Stimulated activated naive CD8-positive, alpha-beta T cell treated with anti-CD3 and anti-CD28 coated beads, Interleukin-15, Interleukin-2, amounts not matched to agents 100 ng/mL and 50 ng/mL, for 24 hours (primary cell): ENCODE measurements around the gene ALPP.
"Not testable (repeated sequence)": the region's sequence is repeated elsewhere in the genome, so short reads cannot be mapped to it uniquely, and the experiment has no call there.

Source experiments
- H3K27ac Mint-ChIP-seq: one replicate; pipeline ENCODE4 v1.8.0; 2021; ENCODE audit warnings: mild to moderate bottlenecking, mixed read lengths
- H3K27me3 Mint-ChIP-seq: one replicate; pipeline ENCODE4 v1.8.0; 2021; ENCODE audit warnings: mixed read lengths
- H3K36me3 Mint-ChIP-seq: one replicate; pipeline ENCODE4 v1.8.0; 2021; ENCODE audit warnings: low read depth, mixed read lengths
- H3K4me1 Mint-ChIP-seq: one replicate; pipeline ENCODE4 v1.8.0; 2021; ENCODE audit warnings: low read depth, mixed read lengths
- H3K4me3 Mint-ChIP-seq: one replicate; pipeline ENCODE4 v1.8.0; 2021; ENCODE audit warnings: mild to moderate bottlenecking, mixed read lengths
- H3K9me3 Mint-ChIP-seq: one replicate; pipeline ENCODE4 v1.8.0; 2021; ENCODE audit warnings: mixed read lengths

Gene ALPP

DNA sequence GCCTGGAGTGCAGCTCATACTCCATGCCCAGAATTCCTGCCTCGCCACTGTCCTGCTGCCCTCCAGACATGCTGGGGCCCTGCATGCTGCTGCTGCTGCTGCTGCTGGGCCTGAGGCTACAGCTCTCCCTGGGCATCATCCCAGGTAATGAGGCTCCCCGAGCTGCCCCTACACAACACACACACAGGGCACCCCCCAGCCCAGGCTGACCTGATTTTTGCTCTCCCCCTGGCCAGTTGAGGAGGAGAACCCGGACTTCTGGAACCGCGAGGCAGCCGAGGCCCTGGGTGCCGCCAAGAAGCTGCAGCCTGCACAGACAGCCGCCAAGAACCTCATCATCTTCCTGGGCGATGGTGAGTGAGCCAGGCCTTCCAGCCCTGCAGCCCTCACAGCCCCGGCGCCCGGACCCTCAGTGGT, at the start of gene ALPP:
Gene ALPP, plus strand, starts transcription at position 17 of the 417 bp plus-strand sequence. Its CDS starts 52 bp downstream, at position 69.
- not testable (repeated sequence) for H3K4me3 Mint-ChIP-seq, H3K9me3 Mint-ChIP-seq, H3K4me1 Mint-ChIP-seq, H3K27ac Mint-ChIP-seq, H3K27me3 Mint-ChIP-seq, H3K36me3 Mint-ChIP-seq

DNA sequence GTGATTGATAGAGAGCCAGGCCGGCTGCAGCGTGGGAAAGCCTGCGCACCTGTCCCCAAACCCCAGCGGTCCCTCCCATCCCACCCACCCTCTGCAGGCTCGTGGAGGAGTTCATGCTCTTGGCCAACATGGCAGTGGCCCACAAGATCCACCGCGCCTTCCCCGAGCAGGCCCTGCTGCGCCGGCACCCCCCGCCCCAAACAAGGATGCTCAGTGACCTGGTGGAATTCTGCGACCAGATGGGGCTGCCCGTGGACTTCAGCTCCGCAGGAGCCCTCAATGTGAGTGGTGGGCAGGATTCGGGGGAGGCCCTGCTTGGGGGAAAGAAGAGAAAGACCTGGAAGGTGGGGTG, 48.9 kb upstream of the ALPP start:
- Mint-ChIP-seq H3K36me3 (no peaks in the 10 kb centered on the region), H3K27me3 (no peaks in the 10 kb centered on the region), H3K4me1 (peaks cover 4% of the 10 kb centered on the region), H3K4me3 (no peak overlapping the region), H3K27ac (no peak overlapping the region), H3K9me3 (no peaks in the 10 kb centered on the region)

DNA sequence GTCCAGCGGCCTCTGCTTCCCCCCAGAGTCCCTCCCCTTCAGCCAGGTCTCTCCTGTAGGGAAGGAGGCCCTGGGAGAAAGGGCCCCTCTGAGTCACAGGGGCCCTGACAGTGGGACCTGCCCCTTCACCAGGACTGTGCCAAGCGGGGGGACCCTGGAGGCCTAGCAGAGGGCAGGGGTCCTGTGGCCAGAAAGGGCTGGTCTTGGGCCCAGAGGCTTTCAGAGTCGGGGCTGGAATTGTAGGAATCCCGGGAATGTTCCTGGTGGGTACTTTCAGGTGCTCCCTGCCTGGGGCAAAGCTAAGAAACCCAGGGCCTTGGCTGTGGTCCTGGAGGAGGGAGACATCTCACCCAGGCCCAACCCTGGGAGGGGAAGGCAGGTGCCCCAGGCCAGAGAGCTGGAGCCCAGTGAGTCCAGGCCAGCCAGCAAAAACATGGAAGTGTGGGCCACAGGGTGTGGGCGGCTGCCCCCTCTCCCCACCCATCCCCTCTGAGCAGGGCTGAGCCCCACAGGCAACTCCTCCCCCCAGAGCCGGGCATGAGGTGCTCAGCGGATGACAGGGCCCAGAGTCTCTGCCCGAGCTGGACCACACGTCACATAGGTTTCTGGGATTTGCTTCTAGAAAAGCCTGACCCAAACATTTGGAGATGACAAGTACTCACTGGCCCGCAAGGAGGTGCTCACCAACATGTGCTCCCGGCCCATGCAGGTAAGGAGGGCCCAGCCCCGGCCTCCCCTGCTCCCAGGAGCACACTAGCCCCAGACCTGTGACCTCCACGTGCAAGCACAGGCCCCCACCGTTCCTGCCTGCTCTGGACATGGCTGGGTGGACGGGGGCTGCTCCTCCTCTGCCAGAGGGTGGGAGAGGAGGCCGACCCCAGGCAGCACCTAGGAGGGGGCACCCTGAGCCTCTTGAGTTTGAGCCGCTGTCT, 48.2 kb upstream of the ALPP start:
- Mint-ChIP-seq H3K27ac (no peak overlapping the region), H3K36me3 (no peaks in the 10 kb centered on the region), H3K4me3 (no peak overlapping the region), H3K9me3 (no peaks in the 10 kb centered on the region), H3K27me3 (no peaks in the 10 kb centered on the region), H3K4me1 (peaks cover 4% of the 10 kb centered on the region)

DNA sequence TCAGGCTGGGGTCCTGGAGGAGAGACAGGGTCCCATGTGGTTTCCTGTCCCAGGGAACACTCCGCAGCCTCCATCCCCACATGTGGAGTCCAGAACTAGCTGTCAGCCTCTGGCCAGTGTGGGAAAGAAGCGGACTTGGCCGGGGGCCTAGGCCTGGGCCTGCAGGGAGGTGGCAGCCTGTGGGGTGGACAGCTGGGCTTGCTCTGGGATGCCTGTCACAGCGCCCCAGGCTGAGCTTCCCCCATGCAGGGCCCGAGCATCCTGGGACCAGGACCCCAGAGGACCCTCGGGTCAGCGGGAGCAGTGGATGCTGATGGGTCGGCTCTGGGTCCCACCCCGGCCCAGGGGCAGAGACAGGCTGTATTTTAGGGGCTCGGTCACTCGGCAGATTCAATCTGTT, 47.5 kb upstream of the ALPP start:
- not testable (repeated sequence) for H3K27me3 Mint-ChIP-seq, H3K9me3 Mint-ChIP-seq, H3K4me1 Mint-ChIP-seq, H3K27ac Mint-ChIP-seq, H3K4me3 Mint-ChIP-seq, H3K36me3 Mint-ChIP-seq

DNA sequence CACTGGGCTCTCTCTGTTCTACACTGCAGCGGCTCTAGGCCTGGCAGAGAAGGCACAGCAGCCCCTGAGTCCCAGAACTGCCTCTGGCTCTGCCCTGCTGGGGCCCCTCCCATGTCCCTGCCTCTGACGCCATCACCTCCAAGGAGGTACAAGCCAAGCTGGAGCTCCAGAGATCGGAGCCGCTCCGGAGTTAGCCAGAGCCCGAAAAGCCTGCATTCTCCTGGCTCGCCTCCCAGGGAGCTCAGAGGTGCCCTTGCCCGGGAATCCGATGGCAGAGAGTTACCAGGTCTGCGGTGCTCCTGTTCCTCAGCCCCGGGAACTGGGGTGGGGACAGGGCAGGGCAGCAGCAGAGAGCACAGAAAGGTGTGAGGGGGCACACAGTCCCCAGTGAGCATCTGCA, 46.9 kb upstream of the ALPP start:
- not testable (repeated sequence) for H3K27ac Mint-ChIP-seq, H3K27me3 Mint-ChIP-seq, H3K9me3 Mint-ChIP-seq, H3K36me3 Mint-ChIP-seq, H3K4me1 Mint-ChIP-seq, H3K4me3 Mint-ChIP-seq

DNA sequence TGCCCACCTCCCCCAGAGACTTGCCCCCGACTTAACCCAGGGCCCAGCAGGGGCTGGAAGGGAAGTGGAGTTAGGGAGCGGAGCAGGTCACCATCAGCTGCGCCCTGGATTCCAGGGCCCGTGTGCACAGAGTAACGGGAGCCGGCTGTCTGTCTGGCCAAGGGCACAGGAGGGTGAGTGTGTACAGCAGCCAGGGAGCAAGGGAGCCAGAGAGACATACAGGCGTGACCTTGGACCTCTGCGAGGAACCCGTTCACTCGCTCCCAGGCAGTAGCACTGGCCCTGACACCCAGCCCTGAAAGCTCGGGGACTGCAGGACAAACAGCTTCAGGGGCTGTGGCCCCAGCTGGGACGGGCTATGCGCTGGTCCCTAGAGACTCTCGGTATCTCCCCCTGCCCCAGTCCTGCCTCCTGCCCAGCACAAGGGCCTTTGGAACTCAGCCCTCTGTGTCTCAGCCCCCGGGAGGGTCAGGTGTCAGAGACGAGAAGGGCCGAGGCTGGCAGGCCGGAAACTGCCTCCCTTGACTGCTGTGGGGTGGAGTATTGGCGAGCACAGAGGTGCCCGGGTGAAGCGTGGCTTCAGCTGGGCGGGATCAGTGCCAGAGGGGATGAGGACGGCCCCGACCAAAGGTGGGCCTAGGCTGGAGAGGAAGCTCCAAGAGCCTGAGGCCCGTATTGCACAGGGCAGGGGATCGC, 46.2 kb upstream of the ALPP start:
- not testable (repeated sequence) for H3K4me3 Mint-ChIP-seq, H3K27ac Mint-ChIP-seq, H3K36me3 Mint-ChIP-seq, H3K27me3 Mint-ChIP-seq, H3K9me3 Mint-ChIP-seq, H3K4me1 Mint-ChIP-seq

DNA sequence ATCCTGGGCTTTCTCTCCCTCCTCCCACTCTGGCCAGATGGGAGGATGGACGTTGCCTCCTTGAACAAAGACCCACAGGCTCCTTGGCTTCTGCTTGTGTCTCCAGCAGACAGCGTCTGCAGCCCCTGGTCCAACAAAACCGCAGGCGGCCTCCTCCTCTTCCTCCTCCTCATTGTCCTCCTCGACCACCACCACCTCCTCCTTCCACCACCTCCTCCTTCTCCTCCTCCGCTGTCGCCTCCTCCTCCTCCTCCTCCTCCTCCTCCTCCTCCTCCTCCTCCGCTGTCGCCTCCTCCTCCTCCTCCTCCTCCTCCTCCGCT, 45.7 kb upstream of the ALPP start:
- no peak overlapping the region for H3K27ac Mint-ChIP-seq
- H3K36me3 Mint-ChIP-seq: no peaks in the 10 kb centered on the region
- no peak overlapping the region for H3K4me3 Mint-ChIP-seq
- H3K27me3 Mint-ChIP-seq: no peaks in the 10 kb centered on the region
- H3K4me1 Mint-ChIP-seq: no peaks in the 10 kb centered on the region
- H3K9me3 Mint-ChIP-seq: no peaks in the 10 kb centered on the region

DNA sequence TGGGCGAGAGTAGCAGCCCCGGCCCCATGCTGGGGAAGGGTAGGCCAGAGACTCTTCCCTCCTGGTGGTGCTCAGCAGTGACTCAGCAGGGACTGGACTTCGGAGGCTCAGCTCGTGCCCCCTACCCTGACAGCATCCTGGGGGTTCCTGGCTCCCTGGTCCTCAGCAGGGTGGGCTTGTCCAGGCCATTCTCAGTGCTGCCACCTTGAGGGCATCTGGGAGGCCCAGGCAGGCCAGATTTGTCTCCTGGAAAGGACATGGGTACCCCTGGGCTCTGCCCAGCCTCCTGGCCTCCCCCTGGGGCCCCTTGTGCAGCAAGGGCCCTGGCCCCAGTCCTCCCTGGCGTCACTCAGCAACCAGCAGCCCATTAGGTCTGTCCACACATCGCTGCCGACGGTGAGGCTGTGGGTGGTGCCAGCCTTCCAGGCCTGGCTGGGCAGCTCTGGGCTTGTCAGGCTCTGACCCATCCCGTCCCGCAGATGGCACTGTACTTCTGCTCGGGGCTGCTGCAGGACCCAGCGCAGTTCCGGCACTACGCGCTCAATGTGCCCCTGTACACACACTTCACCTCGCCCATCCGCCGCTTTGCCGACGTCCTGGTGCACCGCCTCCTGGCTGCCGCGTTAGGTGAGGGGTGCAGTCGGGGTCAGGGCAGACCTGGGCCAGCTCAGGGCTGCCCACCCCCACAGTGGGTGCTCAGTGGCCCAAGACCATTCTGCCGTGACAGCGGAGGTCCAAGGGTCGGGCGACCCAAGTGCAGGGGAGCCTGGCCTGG, 45.0 kb upstream of the ALPP start:
- Mint-ChIP-seq H3K36me3 (no peaks in the 10 kb centered on the region), H3K27me3 (no peaks in the 10 kb centered on the region), H3K4me3 (no peak overlapping the region), H3K27ac (no peak overlapping the region), H3K4me1 (no peaks in the 10 kb centered on the region), H3K9me3 (no peaks in the 10 kb centered on the region)

DNA sequence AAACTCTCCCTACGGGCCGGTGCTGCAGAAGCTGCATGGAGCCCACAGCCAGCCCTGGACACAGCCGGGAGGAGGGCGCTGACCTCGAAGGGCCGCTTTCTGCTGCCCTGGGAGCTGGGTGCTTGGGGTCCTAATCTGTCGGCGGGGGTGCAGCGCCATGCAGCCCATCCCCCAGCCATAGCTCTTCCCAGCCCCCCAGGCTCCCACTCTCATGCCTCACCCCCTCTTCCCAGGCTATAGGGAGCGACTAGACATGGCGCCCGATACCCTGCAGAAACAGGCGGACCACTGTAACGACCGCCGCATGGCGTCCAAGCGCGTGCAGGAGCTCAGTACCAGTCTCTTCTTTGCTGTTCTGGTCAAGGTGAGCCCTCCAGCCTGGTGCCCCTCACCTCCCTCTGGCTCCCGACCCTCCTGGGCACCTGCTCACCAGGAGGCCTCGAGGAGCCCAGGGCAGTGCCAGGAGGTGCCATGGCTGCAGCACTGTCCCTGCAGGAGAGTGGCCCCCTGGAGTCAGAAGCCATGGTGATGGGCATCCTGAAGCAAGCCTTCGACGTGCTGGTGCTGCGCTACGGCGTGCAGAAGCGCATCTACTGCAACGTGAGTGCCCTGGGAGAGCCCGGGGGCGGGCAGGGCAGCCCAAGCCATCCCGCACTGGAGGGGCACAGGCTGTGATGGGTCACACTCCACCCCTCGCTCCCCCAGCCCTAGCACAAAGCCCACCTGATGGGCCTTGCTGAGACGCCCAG, 44.2 kb upstream of the ALPP start:
- not testable (repeated sequence) for H3K9me3 Mint-ChIP-seq, H3K4me1 Mint-ChIP-seq, H3K36me3 Mint-ChIP-seq, H3K27ac Mint-ChIP-seq, H3K27me3 Mint-ChIP-seq, H3K4me3 Mint-ChIP-seq

DNA sequence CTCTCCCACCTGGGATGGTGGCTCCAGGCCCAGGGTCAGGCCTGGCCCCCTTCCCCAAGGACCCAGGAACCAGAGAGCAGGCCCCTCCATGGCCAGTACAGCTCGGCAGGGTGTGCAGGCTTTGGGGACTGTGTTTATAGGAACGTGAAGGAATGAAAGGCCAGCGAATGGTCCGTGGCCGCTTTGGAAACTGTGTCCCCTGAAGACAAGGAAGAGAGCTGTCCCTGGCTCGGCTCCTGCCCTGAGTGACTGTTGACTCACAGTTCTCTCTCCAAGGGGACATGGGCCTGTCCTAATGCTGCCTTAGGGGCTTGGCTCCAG, 43.7 kb upstream of the ALPP start:
- H3K27me3 Mint-ChIP-seq, H3K36me3 Mint-ChIP-seq, H3K4me1 Mint-ChIP-seq, H3K4me3 Mint-ChIP-seq, H3K27ac Mint-ChIP-seq, H3K9me3 Mint-ChIP-seq: not testable (repeated sequence)

DNA sequence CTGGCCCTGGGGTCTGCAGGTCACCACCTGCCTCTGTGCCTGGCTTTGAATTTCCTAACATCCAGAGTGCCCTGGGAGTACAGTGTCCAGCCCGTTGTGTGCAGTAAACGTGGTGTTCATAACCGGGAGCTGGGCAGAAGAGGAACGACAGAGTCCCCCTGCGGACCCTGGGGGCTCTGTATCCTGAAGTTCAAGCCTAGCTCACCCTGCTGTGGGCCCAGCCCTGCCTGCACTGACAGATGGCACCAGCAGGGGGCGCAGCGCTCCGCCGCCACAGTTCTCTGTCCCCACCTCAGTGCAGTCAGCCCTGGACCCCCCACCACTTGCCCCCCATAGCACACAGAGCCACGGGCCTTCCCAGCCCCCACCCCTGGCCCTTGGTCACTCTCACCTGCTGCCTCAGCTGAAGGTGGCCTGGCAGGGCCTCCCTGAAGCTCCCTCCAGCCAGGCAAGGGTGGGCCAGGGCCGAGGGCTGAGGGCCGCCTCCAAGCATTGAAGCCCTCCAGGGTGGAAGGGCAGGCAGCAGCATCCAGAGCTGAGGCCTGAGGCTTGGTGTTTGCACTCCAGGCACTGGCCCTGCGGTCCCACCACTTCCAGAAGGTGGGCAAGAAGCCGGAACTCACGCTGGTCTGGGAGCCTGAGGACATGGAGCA, 43.2 kb upstream of the ALPP start:
- H3K9me3 Mint-ChIP-seq, H3K4me3 Mint-ChIP-seq, H3K4me1 Mint-ChIP-seq, H3K27me3 Mint-ChIP-seq, H3K36me3 Mint-ChIP-seq, H3K27ac Mint-ChIP-seq: not testable (repeated sequence)

DNA sequence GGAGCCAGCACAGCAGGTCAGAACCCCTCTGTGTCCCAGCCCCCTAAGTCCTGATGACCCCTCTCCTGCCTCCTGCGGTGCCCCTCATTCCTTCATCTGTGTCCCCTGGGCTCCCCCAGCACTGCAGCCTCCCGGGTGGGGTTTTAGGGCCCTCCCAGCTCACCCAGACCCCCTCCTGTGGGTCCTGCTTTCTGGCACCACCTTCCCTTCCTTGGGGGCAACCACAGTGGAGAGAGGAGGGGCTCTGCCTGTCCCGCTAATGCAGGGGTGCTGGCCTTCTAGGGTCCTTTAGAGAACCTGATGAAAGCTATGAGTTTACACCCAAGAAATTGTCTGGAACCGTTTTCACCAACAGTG, 42.7 kb upstream of the ALPP start:
- no peaks in the 10 kb centered on the region for H3K4me1 Mint-ChIP-seq
- no peaks in the 10 kb centered on the region for H3K9me3 Mint-ChIP-seq
- no peaks in the 10 kb centered on the region for H3K27me3 Mint-ChIP-seq

DNA sequence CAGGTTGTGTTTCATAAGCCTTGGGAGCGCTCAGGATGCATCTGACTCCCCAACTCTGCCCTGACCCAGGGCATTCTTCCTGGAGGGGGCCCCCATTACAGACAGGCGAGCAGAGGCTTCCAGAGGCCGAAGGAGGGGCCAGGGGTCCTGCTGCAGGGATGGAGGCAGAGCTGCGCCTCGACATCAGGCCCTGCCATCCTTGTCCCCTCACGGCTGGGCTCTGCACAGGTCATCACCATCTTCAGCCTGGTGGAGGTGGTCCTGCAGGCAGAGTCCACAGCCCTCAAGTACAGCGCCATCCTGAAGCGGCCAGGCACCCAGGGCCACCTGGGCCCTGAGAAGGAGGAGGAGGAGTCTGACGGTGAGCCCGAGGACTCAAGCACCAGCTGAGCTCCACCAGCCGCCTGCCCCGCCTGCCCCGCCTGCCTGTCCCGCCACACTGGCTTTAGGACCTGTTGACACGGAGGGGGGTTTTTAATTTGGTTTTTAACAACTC, 42.3 kb upstream of the ALPP start:
- Mint-ChIP-seq H3K9me3 (no peaks in the 10 kb centered on the region), H3K27ac (no peak overlapping the region), H3K4me1 (no peaks in the 10 kb centered on the region), H3K4me3 (no peak overlapping the region), H3K36me3 (no peaks in the 10 kb centered on the region), H3K27me3 (no peaks in the 10 kb centered on the region)

More for the DNA sequence above, 42.7 kb upstream of the ALPP start:
- Mint-ChIP-seq H3K36me3 (no peaks in the 10 kb centered on the region), H3K4me3 (no peak overlapping the region), H3K27ac (no peak overlapping the region)

DNA sequence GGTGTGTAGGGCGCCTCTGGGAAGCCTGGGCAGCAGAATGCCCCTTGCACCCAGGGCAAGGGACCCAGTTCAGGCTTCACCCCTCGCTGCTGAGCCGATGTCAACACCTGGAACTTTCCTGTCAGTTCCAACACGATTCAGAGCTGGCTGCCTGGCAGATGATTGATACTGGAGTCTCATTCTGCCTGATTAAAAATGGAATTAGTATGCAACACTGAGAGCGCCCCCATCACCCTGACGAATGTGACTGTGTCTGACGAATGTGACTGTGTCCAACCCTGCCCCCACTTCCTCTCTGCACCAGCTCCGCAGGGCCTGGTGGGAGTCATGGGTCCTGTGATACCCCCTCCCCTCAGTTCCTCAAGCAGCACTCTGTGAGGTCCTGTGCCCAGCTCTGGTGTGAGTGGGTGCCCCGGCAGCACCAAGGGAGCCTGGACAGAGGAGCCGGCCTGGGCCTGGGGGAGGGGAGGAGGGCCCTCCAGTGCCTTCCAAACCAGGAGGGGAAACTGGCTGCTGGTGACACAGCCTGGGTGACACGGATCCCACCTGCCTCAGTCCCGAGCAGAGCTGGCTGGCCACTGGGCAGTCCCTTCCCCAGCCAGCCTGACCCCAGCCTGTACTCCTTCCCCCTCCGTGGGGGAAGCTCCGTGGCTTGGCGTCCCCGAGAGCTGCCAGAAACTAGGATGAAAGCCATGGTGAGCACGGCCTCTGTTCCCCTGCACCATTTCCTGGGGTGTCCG, 41.4 kb upstream of the ALPP start:
- no peak overlapping the region for H3K27ac Mint-ChIP-seq
- no peaks in the 10 kb centered on the region for H3K4me1 Mint-ChIP-seq
- no peaks in the 10 kb centered on the region for H3K27me3 Mint-ChIP-seq
- H3K36me3 Mint-ChIP-seq: no peaks in the 10 kb centered on the region
- H3K9me3 Mint-ChIP-seq: no peaks in the 10 kb centered on the region
- H3K4me3 Mint-ChIP-seq: no peak overlapping the region
